Effector memory CD4-positive, alpha-beta T cell (primary cell): ENCODE data around the gene OSCP1.
A peak's percentile ranks its signal among the peaks of the same experiment; 100 is the strongest.

Experiments used
- DNase-seq, 3 donors: peaks; one replicate each; pipeline ENCODE4 v3.0.0-alpha.2; 2020
- H3K27ac ChIP-seq: 2 replicates; pipeline ENCODE4 v1.7.0; 2013; ENCODE audit warnings: mild to moderate bottlenecking, low read length, moderate library complexity; ENCODE audit not compliant: insufficient read depth, poor library complexity, severe bottlenecking
- H3K27me3 ChIP-seq: replicated peaks from 2 replicates; pipeline ENCODE4 v1.7.0; 2013; ENCODE audit warnings: mild to moderate bottlenecking, low read length; ENCODE audit not compliant: insufficient read depth, control insufficient read depth, poor library complexity, severe bottlenecking
- H3K36me3 ChIP-seq: 2 replicates; pipeline ENCODE4 v1.7.0; 2013; ENCODE audit warnings: mild to moderate bottlenecking, low read length, moderate library complexity; ENCODE audit not compliant: control insufficient read depth, insufficient read depth
- H3K4me1 ChIP-seq: 2 replicates; pipeline ENCODE4 v1.7.0; 2013; ENCODE audit warnings: low read length, mild to moderate bottlenecking; ENCODE audit not compliant: control insufficient read depth, insufficient read depth, poor library complexity, severe bottlenecking
- H3K4me3 ChIP-seq: 2 replicates; pipeline ENCODE4 v1.7.0; 2013; ENCODE audit warnings: low read length, low read depth, mild to moderate bottlenecking; ENCODE audit not compliant: insufficient read depth, poor library complexity, severe bottlenecking
- H3K9me3 ChIP-seq: 2 replicates; pipeline ENCODE4 v1.7.0; 2013; ENCODE audit warnings: mild to moderate bottlenecking, low read length, moderate library complexity; ENCODE audit not compliant: control insufficient read depth

The OSCP1 gene

DNA sequence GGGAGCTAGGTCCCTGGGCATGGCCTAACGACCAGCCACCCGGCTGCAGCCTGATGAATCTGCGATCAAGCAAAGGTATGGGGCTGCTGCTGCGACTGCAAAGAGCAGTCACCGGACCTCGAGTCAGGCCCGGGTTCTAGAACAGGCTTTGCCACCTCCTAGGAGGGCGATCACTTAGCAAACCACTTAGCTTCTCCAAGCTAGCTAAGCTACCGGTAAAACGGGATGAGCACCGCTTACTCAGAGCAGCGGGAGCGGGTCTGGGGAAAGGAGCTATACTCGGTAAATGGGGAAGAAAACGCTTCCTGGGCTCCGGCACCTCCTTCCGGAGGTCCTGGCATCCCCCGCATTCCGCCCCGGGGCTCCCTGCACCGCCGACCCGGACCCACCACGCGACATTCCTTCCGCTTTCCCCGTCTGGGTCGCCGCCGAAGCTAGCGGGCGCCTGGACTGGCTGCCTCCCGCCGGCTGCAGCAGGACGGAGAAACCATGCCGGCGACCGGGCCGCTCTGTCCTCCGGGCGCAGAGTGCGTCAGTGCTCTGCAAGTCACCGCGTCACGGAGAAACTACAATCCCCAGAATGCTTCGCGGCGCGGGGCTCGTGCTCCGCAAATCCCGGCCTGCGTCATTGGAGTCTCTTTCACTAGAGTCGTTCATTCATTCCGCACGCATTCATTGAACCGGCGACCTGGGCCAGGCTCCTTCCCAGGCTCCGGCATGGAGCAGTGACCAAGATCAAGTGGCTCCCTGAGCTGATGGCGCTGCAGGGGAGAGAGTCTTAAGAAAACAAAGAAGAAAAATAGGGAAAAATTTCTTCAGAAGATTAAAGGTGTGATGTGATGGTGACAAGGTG lies 52.6 kb downstream of the OSCP1 start, which contains the start of gene LSM10:
Gene LSM10, minus strand, starts transcription at position 531 of the 853 bp plus-strand sequence. CDS start 3,779 bp downstream, outside the sequence.
- H3K4me3 ChIP-seq = peak within 1 kb of the TSS; percentile 80
- peak; percentile 79 to 87 (median 83) for DNase-seq
- H3K27me3 ChIP-seq = no peaks in the 10 kb centered on the region
- H3K36me3 ChIP-seq = peaks cover 18% of the 10 kb centered on the region
- H3K9me3 ChIP-seq = no peaks in the 10 kb centered on the region
- H3K4me1 ChIP-seq = peaks cover 10% of the 10 kb centered on the region
- peak within 1 kb of the TSS; percentile 82 for H3K27ac ChIP-seq

DNA sequence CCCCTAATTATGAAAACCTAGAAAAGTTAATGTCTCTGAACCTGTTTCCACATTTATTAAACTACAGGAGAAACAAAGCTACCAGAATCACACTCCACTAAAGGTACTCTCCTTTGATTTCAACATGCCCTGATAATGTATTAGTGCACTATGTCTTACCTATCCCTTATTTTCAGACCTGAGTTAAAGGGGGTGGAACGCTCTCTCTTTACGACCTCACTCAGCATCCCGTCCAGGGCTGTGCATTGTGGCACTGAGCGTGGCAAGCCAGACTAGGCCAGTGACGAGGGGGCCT lies 53.2 kb downstream of the OSCP1 start:
- Histone ChIP-seq H3K36me3 (peaks cover 24% of the 10 kb centered on the region), H3K4me1 (peaks cover 10% of the 10 kb centered on the region), H3K27me3 (no peaks in the 10 kb centered on the region), H3K27ac (peak overlapping the region; percentile 82), H3K9me3 (no peaks in the 10 kb centered on the region), H3K4me3 (peak overlapping the region; percentile 80)
- DNase-seq = no peak

GRCh38 chr1:36396359-36396758 lies 53.9 kb downstream of the OSCP1 start:
- Histone ChIP-seq H3K4me3 (no peak overlapping the region), H3K27ac (no peak overlapping the region), H3K27me3 (no peaks in the 10 kb centered on the region), H3K36me3 (peaks cover 30% of the 10 kb centered on the region), H3K9me3 (no peaks in the 10 kb centered on the region), H3K4me1 (peaks cover 10% of the 10 kb centered on the region)
- no peak for DNase-seq

- no peak overlapping the region for H3K27ac ChIP-seq
Observed at GRCh38 chr1:36393686-36394085, 56.6 kb downstream of the OSCP1 start.

DNA sequence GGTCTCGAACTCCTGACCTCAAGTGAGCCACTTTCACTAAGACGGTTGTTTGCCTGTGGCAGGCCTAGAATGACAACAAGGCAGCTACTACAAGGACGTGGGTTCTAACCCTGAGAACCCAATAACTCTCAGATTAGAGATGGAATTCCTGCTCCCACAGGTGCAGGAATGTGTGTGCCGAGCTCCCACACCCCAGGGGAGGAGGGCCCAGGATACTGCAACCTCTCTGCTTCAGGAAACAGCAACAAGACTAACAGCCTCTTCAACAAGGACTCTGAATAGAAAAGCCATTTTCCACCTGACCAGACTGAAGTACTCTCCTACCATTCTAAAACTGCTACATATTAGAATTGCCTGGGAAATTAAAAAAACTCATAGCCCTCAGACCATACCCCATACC lies 57.4 kb downstream of the OSCP1 start:
- no peaks in the 10 kb centered on the region for H3K9me3 ChIP-seq
- H3K4me3 ChIP-seq = no peak overlapping the region
- no peak overlapping the region for H3K27ac ChIP-seq
- peaks cover 5% of the 10 kb centered on the region for H3K4me1 ChIP-seq
- DNase-seq = no peak
- H3K27me3 ChIP-seq = no peaks in the 10 kb centered on the region
- peaks cover 42% of the 10 kb centered on the region for H3K36me3 ChIP-seq

More at GRCh38 chr1:36393686-36394085, 56.6 kb downstream of the OSCP1 start:
- H3K4me1 ChIP-seq = peaks cover 10% of the 10 kb centered on the region
- H3K27me3 ChIP-seq = no peaks in the 10 kb centered on the region
- H3K9me3 ChIP-seq = no peaks in the 10 kb centered on the region
- H3K36me3 ChIP-seq = peaks cover 42% of the 10 kb centered on the region
- H3K4me3 ChIP-seq = no peak overlapping the region
- DNase-seq = no peak

DNA sequence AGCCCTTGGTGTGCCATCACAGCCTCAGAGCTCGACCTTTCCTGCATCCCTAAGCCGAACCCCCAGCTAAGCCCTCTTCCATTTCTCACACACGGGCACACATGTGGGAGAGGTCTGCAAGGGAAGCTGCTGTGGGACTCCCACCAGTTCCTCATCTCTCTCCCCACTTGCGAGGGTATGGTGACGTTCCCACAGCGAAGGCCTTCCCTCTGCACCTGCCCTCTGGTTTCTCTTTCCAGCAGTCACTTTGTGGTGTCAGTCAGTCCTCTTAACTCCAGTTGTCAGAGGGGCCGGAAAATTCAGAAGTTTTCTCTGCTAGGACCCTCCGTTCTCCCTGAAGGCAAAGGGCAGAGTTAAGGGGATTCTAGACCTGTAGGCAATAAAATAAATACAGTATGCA lies 59.0 kb downstream of the OSCP1 start:
- Histone ChIP-seq H3K27ac (no peak overlapping the region), H3K4me3 (no peak overlapping the region), H3K4me1 (peaks cover 10% of the 10 kb centered on the region), H3K27me3 (no peaks in the 10 kb centered on the region), H3K9me3 (no peaks in the 10 kb centered on the region), H3K36me3 (peaks cover 42% of the 10 kb centered on the region)
- DNase-seq = no peak

- Histone ChIP-seq H3K4me3 (no peak overlapping the region), H3K4me1 (peaks cover 11% of the 10 kb centered on the region), H3K36me3 (peaks cover 42% of the 10 kb centered on the region), H3K27me3 (no peaks in the 10 kb centered on the region), H3K9me3 (no peaks in the 10 kb centered on the region), H3K27ac (no peak overlapping the region)
- no peak for DNase-seq
Observed at GRCh38 chr1:36390411-36390810, 59.8 kb downstream of the OSCP1 start.

DNA sequence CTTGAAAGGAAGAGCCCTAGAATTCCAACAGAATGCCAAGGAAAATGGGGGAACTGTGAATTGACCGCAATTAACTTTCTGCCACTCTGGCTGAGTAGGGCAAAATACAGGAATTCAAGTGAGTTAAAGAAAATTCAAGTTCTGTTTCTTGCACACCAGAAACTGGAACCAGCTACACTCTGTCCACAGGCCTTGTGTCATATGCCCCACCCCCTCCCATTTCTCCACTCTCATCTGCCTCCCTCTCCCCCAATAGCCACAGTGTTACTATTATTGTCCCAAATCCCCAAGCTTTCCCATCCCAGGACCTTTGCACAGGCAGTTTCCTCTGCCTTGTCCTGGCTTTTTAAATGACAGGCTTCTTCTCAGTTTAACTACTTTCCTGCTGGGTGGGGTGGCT lies 60.3 kb downstream of the OSCP1 start:
- no peaks in the 10 kb centered on the region for H3K9me3 ChIP-seq
- no peak for DNase-seq
- peaks cover 42% of the 10 kb centered on the region for H3K36me3 ChIP-seq
- peaks cover 15% of the 10 kb centered on the region for H3K4me1 ChIP-seq
- no peak overlapping the region for H3K4me3 ChIP-seq
- H3K27me3 ChIP-seq = no peaks in the 10 kb centered on the region
- no peak overlapping the region for H3K27ac ChIP-seq

GRCh38 chr1:36389261-36389660 lies 61.0 kb downstream of the OSCP1 start:
- H3K4me1 ChIP-seq = peaks cover 22% of the 10 kb centered on the region

GRCh38 chr1:36387141-36387949 lies 62.9 kb downstream of the OSCP1 start:
- H3K27me3 ChIP-seq = no peaks in the 10 kb centered on the region
- H3K27ac ChIP-seq = peak overlapping the region; percentile 93
- peaks cover 22% of the 10 kb centered on the region for H3K36me3 ChIP-seq
- no peak overlapping the region for H3K4me3 ChIP-seq
- H3K9me3 ChIP-seq = no peaks in the 10 kb centered on the region
- DNase-seq = no peak
- peaks cover 28% of the 10 kb centered on the region for H3K4me1 ChIP-seq

More at GRCh38 chr1:36389261-36389660, 61.0 kb downstream of the OSCP1 start:
- Histone ChIP-seq H3K9me3 (no peaks in the 10 kb centered on the region), H3K36me3 (peaks cover 41% of the 10 kb centered on the region), H3K27me3 (no peaks in the 10 kb centered on the region), H3K27ac (no peak overlapping the region), H3K4me3 (no peak overlapping the region)
- DNase-seq = no peak
